Liver (tissue), 9 donors: ENCODE data around the gene WDR11. TPM values are rescaled to one million over a fixed set of nuclear protein-coding genes. Genes with fewer than 3 reads are reported as not detected.

Experiments
- DNase-seq: peaks from one replicate; pipeline ENCODE4 v3.0.0-alpha.2; 2017; ENCODE audit warnings: low spot score
- H3K27ac ChIP-seq, 2 donors: one replicate each; pipeline ENCODE4 v1.7.0; 2013; ENCODE audit warnings: inconsistent platforms in 2 of 2, low read length in 2 of 2, control low read depth in 1 of 2, low read depth in 1 of 2, mild to moderate bottlenecking in 1 of 2
- H3K27me3 ChIP-seq, 4 donors: one replicate each; pipeline versions ENCODE4 v1.6.1 to v1.7.0; 2013; ENCODE audit warnings: low read length in 3 of 4, inconsistent platforms in 1 of 4, mild to moderate bottlenecking in 1 of 4, moderate library complexity in 1 of 4; ENCODE audit not compliant: control insufficient read depth in 4 of 4, insufficient read depth in 4 of 4
- H3K36me3 ChIP-seq, 4 donors: one replicate each; pipeline versions ENCODE4 v1.6.1 to v1.7.0; 2013; ENCODE audit warnings: low read length in 3 of 4, mild to moderate bottlenecking in 3 of 4, low read depth in 1 of 4, moderate library complexity in 1 of 4; ENCODE audit not compliant: control insufficient read depth in 4 of 4, insufficient read depth in 3 of 4
- H3K4me1 ChIP-seq, 4 donors: one replicate each; pipeline versions ENCODE4 v1.6.1 to v1.7.0; 2013; ENCODE audit warnings: low read length in 3 of 4, mild to moderate bottlenecking in 3 of 4, moderate library complexity in 1 of 4; ENCODE audit not compliant: control insufficient read depth in 4 of 4, insufficient read depth in 4 of 4
- H3K4me3 ChIP-seq, 3 donors: one replicate each; pipeline versions ENCODE4 v1.6.1 to v1.7.0; 2013; ENCODE audit warnings: low read length in 3 of 3, control low read depth in 1 of 3, low read depth in 1 of 3, mild to moderate bottlenecking in 1 of 3
- H3K9ac ChIP-seq, 2 donors: one replicate each; pipeline ENCODE4 v1.7.0; 2013; ENCODE audit warnings: low read length in 2 of 2, mild to moderate bottlenecking in 2 of 2, moderate library complexity in 2 of 2, control low read depth in 1 of 2, low read depth in 1 of 2
- H3K9me3 ChIP-seq, 4 donors: one replicate each; pipeline versions ENCODE4 v1.6.1 to v1.7.0; 2013; ENCODE audit warnings: low read length in 3 of 4; ENCODE audit not compliant: control insufficient read depth in 4 of 4
- ATF3 ChIP-seq: IDR thresholded peaks from 2 replicates; pipeline ENCODE4 v1.6.1; 2016; ENCODE audit warnings: antibody characterized with exemption
- EGR1 ChIP-seq, 2 donors: IDR thresholded peaks; 2 replicates each; pipeline ENCODE4 v1.6.1; 2016 to 2018; ENCODE audit warnings: antibody characterized with exemption in 2 of 2, low read depth in 2 of 2
- FOXA1 ChIP-seq: IDR thresholded peaks from 2 replicates; pipeline ENCODE4 v1.6.1; 2016; ENCODE audit warnings: antibody characterized with exemption
- GABPA ChIP-seq, 2 donors: IDR thresholded peaks in 1 of 2; conservative IDR thresholded peaks in 1 of 2; 2 replicates each; pipeline ENCODE4 v1.6.1; 2016; ENCODE audit warnings: antibody characterized with exemption in 2 of 2, mild to moderate bottlenecking in 1 of 2, moderate library complexity in 1 of 2
- HNF4A ChIP-seq, 2 donors: conservative IDR thresholded peaks; 2 replicates each; pipeline ENCODE4 v1.6.1; 2016; ENCODE audit warnings: antibody characterized with exemption in 2 of 2, mild to moderate bottlenecking in 2 of 2
- HNF4G ChIP-seq: IDR thresholded peaks from 2 replicates; pipeline ENCODE4 v1.6.1; 2016; ENCODE audit warnings: antibody characterized with exemption
- JUND ChIP-seq, 2 donors: IDR thresholded peaks; 2 replicates each; pipeline ENCODE4 v1.6.1; 2016; ENCODE audit warnings: antibody characterized with exemption in 2 of 2
- NR2F2 ChIP-seq: IDR thresholded peaks from 2 replicates; pipeline ENCODE4 v1.6.1; 2016; ENCODE audit warnings: antibody characterized with exemption
- RAD21 ChIP-seq, 2 donors: IDR thresholded peaks; 2 replicates each; pipeline ENCODE4 v1.6.1; 2016; ENCODE audit warnings: antibody characterized with exemption in 2 of 2, mild to moderate bottlenecking in 2 of 2
- REST ChIP-seq: IDR thresholded peaks from 2 replicates; pipeline ENCODE4 v1.6.1; 2016; ENCODE audit warnings: antibody characterized with exemption, mild to moderate bottlenecking
- RXRA ChIP-seq, 2 donors: IDR thresholded peaks; 2 replicates each; pipeline ENCODE4 v1.6.1; 2017 to 2018; ENCODE audit warnings: antibody characterized with exemption in 2 of 2, mild to moderate bottlenecking in 1 of 2
- SP1 ChIP-seq: IDR thresholded peaks from 2 replicates; pipeline ENCODE4 v1.6.1; 2018; ENCODE audit warnings: antibody characterized with exemption, mild to moderate bottlenecking
- TAF1 ChIP-seq: conservative IDR thresholded peaks from 2 replicates; pipeline ENCODE4 v1.6.1; 2016; ENCODE audit warnings: antibody characterized with exemption, mild to moderate bottlenecking
- YY1 ChIP-seq: IDR thresholded peaks from 2 replicates; pipeline ENCODE4 v1.6.1; 2016; ENCODE audit warnings: antibody characterized with exemption, mild to moderate bottlenecking
- WGBS: extraction: QIAGEN DNeasy Blood & Tissue Kit; methylation state at CpG from one replicate; pipeline ENCODE4 v1.1.7; 2013; 5-methylcytosine and 5-hydroxymethylcytosine counted together
- polyA plus RNA-seq, 2 donors: library from polyadenylated mRNA; stranded (reverse) in 1 of 2; unstranded in 1 of 2; fragments of 200-250 nt in 1 of 2; fragments of >200 nt in 1 of 2; fragmentation: Nextera tagmentation in 1 of 2; extraction: Ambion mirVana in 1 of 2; gene quantifications; one replicate each; pipeline versions ENCODE4 v1.2.1 to v1.2.3, GENCODE V29; 2013 to 2015
- total RNA-seq, 2 donors: library from RNA; depleted of rRNA; stranded (reverse); fragments of >200 nt; gene quantifications; one replicate each; pipeline ENCODE4 v1.2.3, GENCODE V29; 2014
- TF ChIP-seq, protein P1 (sequence below): IDR thresholded peaks from 2 replicates; pipeline ENCODE4 v1.6.1; 2016; ENCODE audit warnings: antibody characterized with exemption
- TF ChIP-seq, protein P2 (sequence below): fragments of 150-350 bp; IDR thresholded peaks from 2 replicates; pipeline ENCODE4 v1.5.1; 2017; ENCODE audit warnings: improper control_type of control experiment, low read depth, low read length; ENCODE audit not compliant: missing input control
- donor health status: healthy.
- donor health status: healthy.
- donor health status: healthy.
- donor health status: healthy.
- donor health status: healthy.

The WDR11 gene
- total and polyA plus RNA-seq, 4 donors = 12.5 to 51.0 (median 21.0) TPM

GRCh38 chr10:120854388-120854787, 3.2 kb downstream of the WDR11 start:
- Histone ChIP-seq H3K27me3 (no peaks in the 10 kb centered on the region), H3K4me1 (peaks cover 3 to 21% (median 18%) of the 10 kb centered on the region in 4 donors), H3K27ac (no peak overlapping the region), H3K36me3 (peaks cover 0 to 10% (median 4%) of the 10 kb centered on the region in 4 donors), H3K4me3 (no peak overlapping the region), H3K9ac (no peak overlapping the region), H3K9me3 (no peaks in the 10 kb centered on the region)
- no peak for TF ChIP-seq REST
- no peak for TF ChIP-seq FOXA1
- TF ChIP-seq EGR1 (IDR thresholded peaks at IDR 0.05; ENCODE audit: low read depth in 2 of 2) = no peak
- TF ChIP-seq JUND (IDR thresholded peaks at IDR 0.05) = no peak
- TF ChIP-seq RAD21 (IDR thresholded peaks at IDR 0.05) = no peak
- TF ChIP-seq, protein P1, sequence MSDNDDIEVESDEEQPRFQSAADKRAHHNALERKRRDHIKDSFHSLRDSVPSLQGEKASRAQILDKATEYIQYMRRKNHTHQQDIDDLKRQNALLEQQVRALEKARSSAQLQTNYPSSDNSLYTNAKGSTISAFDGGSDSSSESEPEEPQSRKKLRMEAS = no peak
- TF ChIP-seq YY1 = no peak
- no peak for TF ChIP-seq GABPA (IDR thresholded peaks at IDR 0.05 in 1 of 2, conservative IDR thresholded peaks at IDR 0.05 in 1 of 2)
- no peak for TF ChIP-seq RXRA (IDR thresholded peaks at IDR 0.05)
- TF ChIP-seq SP1 = no peak
- TF ChIP-seq HNF4G = no peak
- TF ChIP-seq NR2F2 = no peak
- TF ChIP-seq, protein P2, sequence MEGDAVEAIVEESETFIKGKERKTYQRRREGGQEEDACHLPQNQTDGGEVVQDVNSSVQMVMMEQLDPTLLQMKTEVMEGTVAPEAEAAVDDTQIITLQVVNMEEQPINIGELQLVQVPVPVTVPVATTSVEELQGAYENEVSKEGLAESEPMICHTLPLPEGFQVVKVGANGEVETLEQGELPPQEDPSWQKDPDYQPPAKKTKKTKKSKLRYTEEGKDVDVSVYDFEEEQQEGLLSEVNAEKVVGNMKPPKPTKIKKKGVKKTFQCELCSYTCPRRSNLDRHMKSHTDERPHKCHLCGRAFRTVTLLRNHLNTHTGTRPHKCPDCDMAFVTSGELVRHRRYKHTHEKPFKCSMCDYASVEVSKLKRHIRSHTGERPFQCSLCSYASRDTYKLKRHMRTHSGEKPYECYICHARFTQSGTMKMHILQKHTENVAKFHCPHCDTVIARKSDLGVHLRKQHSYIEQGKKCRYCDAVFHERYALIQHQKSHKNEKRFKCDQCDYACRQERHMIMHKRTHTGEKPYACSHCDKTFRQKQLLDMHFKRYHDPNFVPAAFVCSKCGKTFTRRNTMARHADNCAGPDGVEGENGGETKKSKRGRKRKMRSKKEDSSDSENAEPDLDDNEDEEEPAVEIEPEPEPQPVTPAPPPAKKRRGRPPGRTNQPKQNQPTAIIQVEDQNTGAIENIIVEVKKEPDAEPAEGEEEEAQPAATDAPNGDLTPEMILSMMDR = no peak
- TF ChIP-seq ATF3 = no peak
- no peak for TF ChIP-seq TAF1
- 97% methylated on average over 2 of the region's 2 CpGs for WGBS
- no peak for DNase-seq

GRCh38 chr10:120861178-120861855, 10.2 kb downstream of the WDR11 start:
- 84% methylated on average over 2 of the region's 2 CpGs for WGBS

More at GRCh38 chr10:120861178-120861855, 10.2 kb downstream of the WDR11 start:
- no peaks in the 10 kb centered on the region for H3K27me3 ChIP-seq
- no peak for DNase-seq
- H3K27ac ChIP-seq = no peak overlapping the region
- TF ChIP-seq GABPA (IDR thresholded peaks at IDR 0.05 in 1 of 2, conservative IDR thresholded peaks at IDR 0.05 in 1 of 2) = no peak
- no peak for TF ChIP-seq EGR1 (IDR thresholded peaks at IDR 0.05; ENCODE audit: low read depth in 2 of 2)
- TF ChIP-seq, protein P1 = no peak
- no peak for TF ChIP-seq SP1
- no peak for TF ChIP-seq REST
- no peak for TF ChIP-seq HNF4A (conservative IDR thresholded peaks at IDR 0.05)
- no peak for TF ChIP-seq HNF4G
- TF ChIP-seq RXRA (IDR thresholded peaks at IDR 0.05) = no peak
- TF ChIP-seq JUND (IDR thresholded peaks at IDR 0.05) = no peak
- no peak for TF ChIP-seq FOXA1
- TF ChIP-seq, protein P2 = no peak
- no peaks in the 10 kb centered on the region for H3K9me3 ChIP-seq
- H3K9ac ChIP-seq = no peak overlapping the region
- peaks cover 3 to 39% (median 29%) of the 10 kb centered on the region in 4 donors for H3K36me3 ChIP-seq
- H3K4me3 ChIP-seq = no peak overlapping the region
- no peaks in the 10 kb centered on the region for H3K4me1 ChIP-seq
